A673 (cell line): ENCODE results near the gene COLEC12. TPM values are rescaled to one million over a fixed set of nuclear protein-coding genes. Genes with fewer than 3 reads are reported as not detected.

Experiments
- BruUV-seq: library from RNA; stranded (reverse); fragments of 400-500 nt; replicated peaks from 2 replicates; lab custom pipeline; 2021; lab: Mats Ljungman, UMichigan
- CTCF ChIA-PET: fragments of 300-600 bp; sonication (Branson Sonifier 250); formaldehyde crosslinking; loops from one replicate; lab custom pipeline; 2022; ENCODE audit warnings: antibody characterized with exemption; lab: Charles Lee
- POLR2A ChIA-PET: fragments of 300-600 bp; sonication (Branson Sonifier 250); formaldehyde crosslinking; loops from one replicate; lab custom pipeline; 2022; ENCODE audit warnings: antibody characterized with exemption; ENCODE audit not compliant: low non-redundant PET; lab: Charles Lee
- DNase-seq: peaks from one replicate; pipeline ENCODE4 v3.0.0-alpha.2; 2015; ENCODE audit warnings: low spot score
- H3K27ac ChIP-seq: fragments of 200-600 bp; sonication (generic); 2 replicates; pipeline ENCODE4 v1.5.1; 2016; ENCODE audit warnings: mixed run types, low read depth, mild to moderate bottlenecking, mixed read lengths, antibody characterized with exemption, low read length; ENCODE audit not compliant: poor library complexity, severe bottlenecking
- H3K27me3 ChIP-seq: fragments of 200-600 bp; sonication (generic); replicated peaks from 2 replicates; pipeline ENCODE4 v1.6.1; 2017; ENCODE audit warnings: mixed run types, low read depth, mild to moderate bottlenecking, mixed read lengths, antibody characterized with exemption, low read length; ENCODE audit not compliant: insufficient read depth, poor library complexity
- H3K36me3 ChIP-seq: fragments of 200-600 bp; sonication (generic); 2 replicates; pipeline ENCODE4 v1.6.1; 2016; ENCODE audit warnings: mixed run types, mild to moderate bottlenecking, mixed read lengths, antibody characterized with exemption, low read length; ENCODE audit not compliant: insufficient read depth, poor library complexity, severe bottlenecking
- H3K4me1 ChIP-seq: fragments of 200-600 bp; sonication (generic); 2 replicates; pipeline ENCODE4 v1.6.1; 2017; ENCODE audit warnings: mixed run types, mild to moderate bottlenecking, mixed read lengths, antibody characterized with exemption, low read length; ENCODE audit not compliant: insufficient read depth, poor library complexity, severe bottlenecking
- H3K4me3 ChIP-seq: fragments of 200-600 bp; sonication (generic); 2 replicates; pipeline ENCODE4 v1.5.1; 2016; ENCODE audit warnings: low read depth, mixed run types, mild to moderate bottlenecking, mixed read lengths, low read length; ENCODE audit not compliant: poor library complexity, severe bottlenecking
- H3K9me3 ChIP-seq: fragments of 200-600 bp; sonication (generic); 2 replicates; pipeline ENCODE4 v1.6.1; 2016; ENCODE audit warnings: mixed run types, low read depth, mild to moderate bottlenecking, mixed read lengths, antibody characterized with exemption, low read length; ENCODE audit not compliant: poor library complexity, severe bottlenecking
- CTCF ChIP-seq: fragments of 300-800, 200-600 bp; sonication (generic); conservative IDR thresholded peaks from 2 replicates; pipeline ENCODE4 v1.5.1; 2017; ENCODE audit warnings: low read depth, mild to moderate bottlenecking, antibody characterized with exemption, low read length, moderate library complexity, mixed read lengths
- EZH2 ChIP-seq: fragments of 200-600 bp; sonication (generic); IDR thresholded peaks from 2 replicates; pipeline ENCODE4 v1.6.1; 2017; ENCODE audit warnings: borderline replicate concordance, low read depth, mild to moderate bottlenecking, mixed read lengths, antibody characterized with exemption, low read length; ENCODE audit not compliant: poor library complexity, severe bottlenecking
- intact Hi-C: fragments of 100-400 bp; cut with micrococcal nuclease; formaldehyde crosslinking; loops from one replicate; pipeline ENCODE4 v1.10.0; 2022; ENCODE audit not compliant: unreplicated experiment
- total RNA-seq: library from RNA; stranded (reverse); gene quantifications from 2 replicates; pipeline ENCODE4 v1.2.3, GENCODE V29; 2021

The COLEC12 gene
- total RNA-seq, 1 experiment from 2014 or later = 0.86 TPM

- Histone ChIP-seq H3K9me3 (no peaks in the 10 kb centered on the region), H3K27ac (no peak overlapping the region), H3K27me3 (no peaks in the 10 kb centered on the region), H3K36me3 (no peaks in the 10 kb centered on the region), H3K4me1 (peaks cover 8% of the 10 kb centered on the region), H3K4me3 (no peak overlapping the region)
- no TSS peak for BruUV-seq
- TF ChIP-seq CTCF = no peak
- no peak for TF ChIP-seq EZH2
- no peak for DNase-seq
- intact Hi-C loops = no loop called here
- ChIA-PET POLR2A (no interaction called here), CTCF (no interaction called here)
Observed at GRCh38 chr18:272650-273049, 227.9 kb downstream of the COLEC12 start.

DNA sequence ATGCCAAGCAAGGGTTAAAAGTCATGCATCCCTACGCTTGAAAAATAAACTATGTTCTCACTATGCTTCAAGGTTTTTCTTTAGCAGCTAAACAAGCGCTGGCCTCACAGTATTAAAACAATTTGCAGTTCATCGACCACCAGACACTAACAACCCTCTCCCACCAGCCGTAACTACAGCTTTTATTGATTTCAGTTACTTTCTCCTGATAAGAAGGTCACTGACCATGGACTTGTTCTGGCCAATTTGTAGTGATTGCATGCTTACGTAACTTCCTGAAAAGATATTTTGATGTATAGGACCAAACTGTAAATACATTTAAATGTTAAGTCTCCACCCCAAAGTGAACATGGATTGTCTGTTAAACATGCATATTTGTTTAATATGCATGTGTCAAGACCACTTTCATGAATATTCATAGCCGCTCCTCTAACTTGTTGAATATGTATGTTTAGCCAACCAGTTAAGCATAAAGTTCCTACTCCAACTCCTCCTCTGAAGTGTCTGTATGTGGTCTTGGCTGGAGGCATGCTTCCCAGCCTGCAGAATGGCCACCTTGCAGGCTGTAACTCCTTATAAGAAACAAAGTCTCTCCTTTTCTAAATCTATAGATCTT, 230.9 kb downstream of the COLEC12 start:
- POLR2A ChIA-PET = no interaction called here

GRCh38 chr18:267688-268552, 232.6 kb downstream of the COLEC12 start, which contains the start of gene THOC1:
Gene THOC1, minus strand, starts transcription at chr18:268047. Its CDS starts 28 bp downstream, at chr18:268019.
- Histone ChIP-seq H3K9me3 (no peaks in the 10 kb centered on the region), H3K4me3 (peak within 1 kb of the TSS; percentile 99), H3K27me3 (no peaks in the 10 kb centered on the region), H3K4me1 (peaks cover 14% of the 10 kb centered on the region), H3K36me3 (peaks cover 24% of the 10 kb centered on the region), H3K27ac (peak within 1 kb of the TSS; percentile 96)
- ChIA-PET CTCF (interaction anchor here (0.6 kb wide), 1 partner anchor 13 kb away, joined by 3 read pairs; no protein-coding TSS in a partner anchor), POLR2A (interaction anchor here (0.6 kb wide), 1 partner anchor 326 kb away, joined by 3 read pairs; no protein-coding TSS in a partner anchor)
- no peak for TF ChIP-seq CTCF
- TF ChIP-seq EZH2 = no peak
- BruUV-seq = TSS peak; percentile 82
- DNase-seq = peak; percentile 97
- intact Hi-C loops = no loop called here

More for the DNA sequence above, 230.9 kb downstream of the COLEC12 start:
- peaks cover 10% of the 10 kb centered on the region for H3K36me3 ChIP-seq
- no peak for TF ChIP-seq CTCF
- TF ChIP-seq EZH2 = no peak
- no peaks in the 10 kb centered on the region for H3K27me3 ChIP-seq
- BruUV-seq = no TSS peak
- CTCF ChIA-PET = no interaction called here
- no peak overlapping the region for H3K4me3 ChIP-seq
- DNase-seq = peak; percentile 61
- H3K4me1 ChIP-seq = peaks cover 14% of the 10 kb centered on the region
- no peak overlapping the region for H3K27ac ChIP-seq
- no peaks in the 10 kb centered on the region for H3K9me3 ChIP-seq
- intact Hi-C loops = no loop called here
